ENCODE results near the gene KHDC1L. TPM values are rescaled to one million over a fixed set of nuclear protein-coding genes. Genes with fewer than 3 reads are reported as not detected.
"Not testable (repeated sequence)": the region's sequence is repeated elsewhere in the genome, so short reads cannot be mapped to it uniquely, and the experiment has no call there.

KHDC1L gene
- total and polyA plus RNA-seq, 3 donors from 2014 or later: 3.5 to 7.9 (median 4.5) TPM

GRCh38 chr6:73262671-73263569 lies 37.6 kb upstream of the KHDC1L start, which contains the start of gene KHDC1:
Gene KHDC1, minus strand, starts transcription at chr6:73263196. Its CDS starts 20,679 bp downstream, at chr6:73242517.
- TF ChIP-seq POLR2A (IDR thresholded peaks at IDR 0.05) (no peak), CTCF (IDR thresholded peaks at IDR 0.05) (no peak)
- Histone ChIP-seq H3K4me3 (peak within 1 kb of the TSS; percentile 65 to 76), H3K27ac (peak within 1 kb of the TSS; percentile 35 to 56), H3K9me3 (no peaks in the 10 kb centered on the region), H3K4me1 (no peaks in the 10 kb centered on the region), H3K36me3 (ENCODE audit: low read depth, missing control alignments) (no peaks in the 10 kb centered on the region), H3K27me3 (no peaks in the 10 kb centered on the region)
- intact Hi-C loops (cut with DNase I; ENCODE audit: low total_unique reads): no loop called here
- peak; percentile 62 for DNase-seq
- 1 to 2% methylated on average over 21 to 59 of the region's 63 CpGs for WGBS, 2 donors

DNA sequence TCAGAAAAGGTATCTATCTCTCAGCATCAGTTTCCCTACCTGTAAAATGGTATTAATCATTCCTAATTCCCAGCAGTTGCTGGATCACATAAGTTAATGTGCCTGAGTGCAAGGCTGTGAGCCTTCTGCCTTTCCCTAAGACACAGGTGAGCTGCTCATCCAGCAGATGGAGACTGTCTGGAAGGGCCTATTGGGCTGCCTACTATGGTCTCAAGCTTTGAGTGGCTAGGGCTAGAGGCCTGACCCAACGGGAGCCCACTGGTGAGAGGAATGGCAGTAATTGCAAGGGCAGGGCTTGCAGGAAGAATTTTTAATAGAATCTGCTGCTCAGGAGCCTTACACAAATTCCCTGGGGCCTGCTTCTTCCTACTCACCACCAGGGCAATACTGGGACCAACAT lies 33.4 kb upstream of the KHDC1L start:
- Histone ChIP-seq H3K9me3 (no peaks in the 10 kb centered on the region), H3K27ac (no peak overlapping the region), H3K4me3 (no peak overlapping the region), H3K4me1 (no peaks in the 10 kb centered on the region), H3K36me3 (ENCODE audit: low read depth, missing control alignments) (no peaks in the 10 kb centered on the region), H3K27me3 (no peaks in the 10 kb centered on the region)
- no peak for TF ChIP-seq POLR2A (IDR thresholded peaks at IDR 0.05)
- TF ChIP-seq CTCF (IDR thresholded peaks at IDR 0.05): no peak
- no peak for DNase-seq
- 80 to 95% methylated on average over 1 of the region's 1 CpG for WGBS, 2 donors
- intact Hi-C loops (cut with DNase I; ENCODE audit: low total_unique reads): no loop called here

GRCh38 chr6:73254323-73254722 lies 29.0 kb upstream of the KHDC1L start:
- H3K4me1 ChIP-seq; H3K27ac ChIP-seq; H3K9me3 ChIP-seq; H3K27me3 ChIP-seq; DNase-seq; H3K4me3 ChIP-seq; H3K36me3 ChIP-seq (ENCODE audit: low read depth, missing control alignments); intact Hi-C loops (cut with DNase I; ENCODE audit: low total_unique reads): not testable (repeated sequence)
- WGBS, 2 donors: 98 to 99% methylated on average over 5 of the region's 5 CpGs

GRCh38 chr6:73252703-73253102 lies 27.4 kb upstream of the KHDC1L start:
- WGBS, 2 donors: 83 to 91% methylated on average over 2 of the region's 2 CpGs
- no peaks in the 10 kb centered on the region for H3K9me3 ChIP-seq
- no peaks in the 10 kb centered on the region for H3K36me3 ChIP-seq (ENCODE audit: low read depth, missing control alignments)
- H3K4me1 ChIP-seq: no peaks in the 10 kb centered on the region
- H3K27me3 ChIP-seq: no peaks in the 10 kb centered on the region
- intact Hi-C loops (cut with DNase I; ENCODE audit: low total_unique reads): no loop called here
- H3K27ac ChIP-seq: no peak overlapping the region
- DNase-seq: no peak
- TF ChIP-seq POLR2A (IDR thresholded peaks at IDR 0.05): no peak
- no peak for TF ChIP-seq CTCF (IDR thresholded peaks at IDR 0.05)
- H3K4me3 ChIP-seq: no peak overlapping the region

- Histone ChIP-seq H3K4me1 (no peaks in the 10 kb centered on the region), H3K27me3 (no peaks in the 10 kb centered on the region), H3K9me3 (no peaks in the 10 kb centered on the region), H3K4me3 (no peak overlapping the region), H3K36me3 (ENCODE audit: low read depth, missing control alignments) (no peaks in the 10 kb centered on the region), H3K27ac (no peak overlapping the region)
- intact Hi-C loops (cut with DNase I; ENCODE audit: low total_unique reads): no loop called here
- no peak for TF ChIP-seq CTCF (IDR thresholded peaks at IDR 0.05)
- no peak for TF ChIP-seq POLR2A (IDR thresholded peaks at IDR 0.05)
- DNase-seq: no peak
Measured at GRCh38 chr6:73250016-73250415, 24.7 kb upstream of the KHDC1L start.
